ENCODE results near the gene TSPAN16.
A peak's percentile ranks its signal among the peaks of the same experiment; 100 is the strongest.
"Not testable (repeated sequence)": the region's sequence is repeated elsewhere in the genome, so short reads cannot be mapped to it uniquely, and the experiment has no call there.

TSPAN16 gene

GRCh38 chr19:11346104-11346940 lies 50.4 kb downstream of the TSPAN16 start, which contains the start of the genes CCDC159 and TMEM205:
CCDC159 (plus strand) TSS chr19:11346519; CDS start chr19:11346607, 88 bp downstream.
TMEM205 (minus strand) TSS chr19:11346268; CDS start chr19:11345619, 649 bp downstream.
- DNase-seq (ENCODE audit: low spot score) = peak; percentile 98

- DNase-seq (ENCODE audit: low spot score) = no peak
These were observed 51.6 kb downstream of the TSPAN16 start for GRCh38 chr19:11347546-11348039.

- no peak for DNase-seq (ENCODE audit: low spot score)
These were observed 53.2 kb downstream of the TSPAN16 start for GRCh38 chr19:11349171-11349570.

GRCh38 chr19:11354102-11354501 lies 58.1 kb downstream of the TSPAN16 start:
- not testable (repeated sequence) for DNase-seq (ENCODE audit: low spot score)

GRCh38 chr19:11355160-11356073 lies 59.5 kb downstream of the TSPAN16 start, which contains the start of gene PLPPR2:
PLPPR2 (plus strand) TSS chr19:11355432; CDS start chr19:11357674, 2,242 bp downstream.
- DNase-seq (ENCODE audit: low spot score) = peak; percentile 91

- DNase-seq (ENCODE audit: low spot score) = no peak
These were observed 60.1 kb downstream of the TSPAN16 start for GRCh38 chr19:11356074-11356397.

- no peak for DNase-seq (ENCODE audit: low spot score)
These were observed 61.0 kb downstream of the TSPAN16 start for GRCh38 chr19:11356676-11357550.

GRCh38 chr19:11359421-11359820 lies 63.5 kb downstream of the TSPAN16 start:
- no peak for DNase-seq (ENCODE audit: low spot score)

- DNase-seq (ENCODE audit: low spot score) = peak; percentile 95
These were observed 65.2 kb downstream of the TSPAN16 start for GRCh38 chr19:11361037-11361770.

- peak; percentile 70 for DNase-seq (ENCODE audit: low spot score)
These were observed 66.1 kb downstream of the TSPAN16 start for GRCh38 chr19:11361771-11362731.

GRCh38 chr19:11363881-11364280 lies 67.9 kb downstream of the TSPAN16 start:
- no peak for DNase-seq (ENCODE audit: low spot score)

- DNase-seq (ENCODE audit: low spot score) = no peak
These were observed 68.4 kb downstream of the TSPAN16 start for GRCh38 chr19:11364296-11364904.

GRCh38 chr19:11364935-11365334 lies 69.0 kb downstream of the TSPAN16 start:
- no peak for DNase-seq (ENCODE audit: low spot score)
